Endothelial cell (in vitro differentiated cells): ENCODE results near the gene TTK. TPM values are rescaled to one million over a fixed set of nuclear protein-coding genes. Genes with fewer than 3 reads are reported as not detected.

ENCODE experiments used
- DNase-seq: peaks from one replicate; pipeline ENCODE4 v3.0.0; 2021; ENCODE audit warnings: low spot score
- H3K27ac Mint-ChIP-seq: one replicate; pipeline ENCODE4 v1.8.0; 2021; ENCODE audit warnings: mixed read lengths, inconsistent platforms; ENCODE audit not compliant: unreplicated experiment
- H3K27me3 Mint-ChIP-seq: one replicate; pipeline ENCODE4 v1.8.0; 2021; ENCODE audit warnings: mild to moderate bottlenecking, moderate library complexity, mixed read lengths, inconsistent platforms; ENCODE audit not compliant: unreplicated experiment
- H3K36me3 Mint-ChIP-seq: one replicate; pipeline ENCODE4 v1.8.0; 2021; ENCODE audit warnings: mild to moderate bottlenecking, low read depth, mixed read lengths, inconsistent platforms; ENCODE audit not compliant: unreplicated experiment
- H3K4me1 Mint-ChIP-seq: one replicate; pipeline ENCODE4 v1.8.0; 2021; ENCODE audit warnings: mild to moderate bottlenecking, mixed read lengths, inconsistent platforms; ENCODE audit not compliant: unreplicated experiment
- H3K4me3 Mint-ChIP-seq: one replicate; pipeline ENCODE4 v1.8.0; 2021; ENCODE audit warnings: mild to moderate bottlenecking, mixed read lengths, inconsistent platforms; ENCODE audit not compliant: unreplicated experiment
- H3K9me3 Mint-ChIP-seq: one replicate; pipeline ENCODE4 v1.8.0; 2021; ENCODE audit warnings: mixed read lengths, inconsistent platforms; ENCODE audit not compliant: unreplicated experiment
- total RNA-seq: library from RNA; stranded (reverse); fragmentation: NEBNext Ultra II Directional; extraction: Animal tissue kit (Norgen Biotek cat#: 25700); gene quantifications from one replicate; pipeline ENCODE4 v1.2.1, GENCODE V29; 2021; ENCODE audit not compliant: unreplicated experiment
- TF ChIP-seq, protein P1 (sequence below): fragments of 200-600 bp; sonication (generic); IDR thresholded peaks from one replicate; pipeline ENCODE4 v1.5.0; 2021; ENCODE audit warnings: antibody characterized with exemption; ENCODE audit not compliant: unreplicated experiment

TTK gene
- total RNA-seq, 1 donor from 2014 or later, result 6.6 TPM

DNA sequence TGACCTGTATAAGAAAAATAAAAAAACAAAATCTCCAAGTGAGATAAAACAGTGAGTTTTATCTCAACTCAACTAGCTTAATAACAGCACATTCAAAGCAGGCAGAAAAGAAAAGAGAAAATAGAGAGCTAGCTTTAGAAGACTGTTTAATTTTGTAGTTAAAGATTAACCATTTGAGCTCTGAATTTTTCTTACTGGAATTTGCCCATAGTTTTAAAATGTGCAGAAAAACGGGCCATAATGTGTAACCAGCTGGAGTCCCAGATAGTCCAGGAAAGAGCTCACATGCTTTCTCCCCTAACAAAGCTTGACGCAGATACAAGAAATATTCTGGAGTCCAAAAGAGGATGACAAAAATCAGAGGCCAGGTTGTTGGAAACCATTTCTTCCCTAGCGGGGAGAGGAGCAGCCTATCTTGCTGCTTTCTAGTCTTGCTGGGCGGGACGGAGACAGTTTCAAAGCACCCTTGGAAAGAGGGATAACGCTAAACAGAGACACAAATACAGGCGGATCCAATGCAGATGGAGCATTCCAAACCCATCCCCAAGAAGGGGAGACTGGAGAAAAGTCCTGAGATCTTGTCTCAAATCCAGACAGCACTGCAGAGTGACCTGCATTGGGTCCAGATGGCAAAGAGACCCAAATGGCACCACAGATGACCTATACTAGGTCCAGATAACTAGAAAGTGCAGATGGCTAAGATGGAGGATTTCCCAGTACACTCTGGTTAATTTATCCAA is 16.1 kb downstream of the TTK start:
- Mint-ChIP-seq H3K4me3 (no peak overlapping the region), H3K36me3 (peaks cover 3% of the 10 kb centered on the region), H3K4me1 (no peaks in the 10 kb centered on the region), H3K27me3 (no peaks in the 10 kb centered on the region), H3K27ac (no peak overlapping the region), H3K9me3 (no peaks in the 10 kb centered on the region)
- no peak for DNase-seq
- TF ChIP-seq, protein P1, sequence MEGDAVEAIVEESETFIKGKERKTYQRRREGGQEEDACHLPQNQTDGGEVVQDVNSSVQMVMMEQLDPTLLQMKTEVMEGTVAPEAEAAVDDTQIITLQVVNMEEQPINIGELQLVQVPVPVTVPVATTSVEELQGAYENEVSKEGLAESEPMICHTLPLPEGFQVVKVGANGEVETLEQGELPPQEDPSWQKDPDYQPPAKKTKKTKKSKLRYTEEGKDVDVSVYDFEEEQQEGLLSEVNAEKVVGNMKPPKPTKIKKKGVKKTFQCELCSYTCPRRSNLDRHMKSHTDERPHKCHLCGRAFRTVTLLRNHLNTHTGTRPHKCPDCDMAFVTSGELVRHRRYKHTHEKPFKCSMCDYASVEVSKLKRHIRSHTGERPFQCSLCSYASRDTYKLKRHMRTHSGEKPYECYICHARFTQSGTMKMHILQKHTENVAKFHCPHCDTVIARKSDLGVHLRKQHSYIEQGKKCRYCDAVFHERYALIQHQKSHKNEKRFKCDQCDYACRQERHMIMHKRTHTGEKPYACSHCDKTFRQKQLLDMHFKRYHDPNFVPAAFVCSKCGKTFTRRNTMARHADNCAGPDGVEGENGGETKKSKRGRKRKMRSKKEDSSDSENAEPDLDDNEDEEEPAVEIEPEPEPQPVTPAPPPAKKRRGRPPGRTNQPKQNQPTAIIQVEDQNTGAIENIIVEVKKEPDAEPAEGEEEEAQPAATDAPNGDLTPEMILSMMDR, result no peak

DNA sequence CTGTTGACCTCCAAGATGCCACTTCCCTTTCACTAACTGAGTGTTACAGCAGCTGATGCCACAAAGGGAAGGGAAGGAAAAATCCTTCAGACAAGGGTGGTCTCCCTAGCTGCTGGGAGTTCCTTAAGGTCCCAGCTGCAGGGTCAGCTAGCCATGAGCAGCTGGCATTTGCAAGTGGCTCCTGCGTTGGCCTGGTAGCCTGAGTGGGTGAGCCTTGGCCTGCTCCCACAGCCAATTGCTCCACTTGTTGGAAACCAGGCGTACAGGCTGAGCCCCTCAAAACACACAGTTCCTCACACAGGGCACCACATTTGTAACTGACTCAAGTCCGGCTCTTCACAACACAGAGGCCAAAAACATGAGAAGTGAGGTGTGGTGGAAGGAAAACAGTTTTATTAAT is 16.7 kb downstream of the TTK start:
- no peak for DNase-seq
- Mint-ChIP-seq H3K36me3 (no peaks in the 10 kb centered on the region), H3K4me3 (no peak overlapping the region), H3K27me3 (no peaks in the 10 kb centered on the region), H3K9me3 (no peaks in the 10 kb centered on the region), H3K27ac (no peak overlapping the region), H3K4me1 (no peaks in the 10 kb centered on the region)
- TF ChIP-seq, protein P1, result no peak

DNA sequence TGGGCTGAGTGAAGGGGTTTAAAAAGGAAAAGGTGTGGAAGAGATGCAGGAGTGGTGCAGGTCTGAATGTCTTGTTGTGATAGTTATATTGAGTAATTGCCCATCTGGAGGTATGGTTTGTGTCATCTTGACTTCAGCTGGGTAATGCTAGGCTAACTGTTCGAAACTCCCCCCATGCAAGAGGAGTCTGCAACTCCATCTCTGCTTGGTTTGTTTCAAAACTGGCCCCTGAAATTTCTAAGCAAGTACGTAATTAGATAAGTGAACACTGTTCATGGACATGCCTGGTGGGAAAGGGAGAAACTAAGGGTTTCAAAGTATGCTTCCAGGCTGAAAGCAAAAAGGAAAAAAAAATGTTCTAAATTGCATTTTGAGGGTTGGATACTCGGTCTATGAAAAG is 17.1 kb downstream of the TTK start:
- DNase-seq, result no peak
- H3K36me3 Mint-ChIP-seq, result no peaks in the 10 kb centered on the region
- H3K27me3 Mint-ChIP-seq, result no peaks in the 10 kb centered on the region
- no peaks in the 10 kb centered on the region for H3K9me3 Mint-ChIP-seq
- no peak overlapping the region for H3K4me3 Mint-ChIP-seq
- no peaks in the 10 kb centered on the region for H3K4me1 Mint-ChIP-seq
- TF ChIP-seq, protein P1, result no peak
- no peak overlapping the region for H3K27ac Mint-ChIP-seq

DNA sequence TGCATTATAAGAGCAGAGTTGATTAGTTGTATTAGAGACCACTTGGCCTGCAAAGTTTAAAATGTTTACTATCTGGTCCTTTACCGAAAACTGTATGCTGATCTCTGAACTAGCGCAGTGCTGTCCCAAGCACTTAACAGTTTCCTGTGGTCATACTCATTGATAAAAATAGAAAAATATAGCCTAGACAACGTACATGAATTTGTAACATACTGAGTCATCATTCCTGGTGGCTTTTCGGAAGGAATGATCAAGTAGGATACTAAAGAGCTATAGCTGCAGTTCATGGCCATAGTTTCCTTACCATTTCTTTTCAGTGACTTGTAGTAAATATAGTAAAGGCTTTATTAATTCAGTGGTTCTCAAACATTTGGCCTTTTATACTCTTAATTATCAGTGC is 18.4 kb downstream of the TTK start:
- no peaks in the 10 kb centered on the region for H3K4me1 Mint-ChIP-seq
- TF ChIP-seq, protein P1, result no peak
- H3K27me3 Mint-ChIP-seq, result no peaks in the 10 kb centered on the region
- no peak for DNase-seq
- no peak overlapping the region for H3K4me3 Mint-ChIP-seq
- H3K27ac Mint-ChIP-seq, result no peak overlapping the region
- no peaks in the 10 kb centered on the region for H3K36me3 Mint-ChIP-seq
- no peaks in the 10 kb centered on the region for H3K9me3 Mint-ChIP-seq

DNA sequence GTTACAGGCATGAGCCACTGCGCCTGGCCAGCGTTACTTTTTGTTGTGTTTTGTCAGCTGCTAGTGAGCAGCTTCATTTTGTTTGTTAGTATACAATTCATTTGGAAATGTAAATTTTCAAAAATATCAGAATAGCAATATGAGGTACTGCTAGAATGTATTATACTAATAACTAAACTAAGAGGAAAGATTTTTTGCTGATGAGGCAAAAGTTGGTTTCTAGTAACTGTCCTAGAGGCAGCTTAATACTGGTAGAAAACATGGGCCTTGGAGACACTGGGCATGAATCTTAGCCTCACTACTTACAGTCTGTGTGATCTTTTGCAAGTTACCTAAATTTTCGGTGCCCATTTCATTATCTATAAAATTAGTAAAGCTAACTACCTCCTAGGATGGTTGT is 24.1 kb downstream of the TTK start:
- Mint-ChIP-seq H3K4me1 (no peaks in the 10 kb centered on the region), H3K4me3 (no peak overlapping the region), H3K27me3 (peaks cover 3% of the 10 kb centered on the region), H3K27ac (no peak overlapping the region), H3K9me3 (no peaks in the 10 kb centered on the region), H3K36me3 (peaks cover 4% of the 10 kb centered on the region)
- TF ChIP-seq, protein P1, result no peak
- DNase-seq, result no peak
